K562 (cell line): ENCODE data around the gene TMA7B. TPM values are rescaled to one million over a fixed set of nuclear protein-coding genes. Genes with fewer than 3 reads are reported as not detected.

Experiments
- ATAC-seq: fragments of 200-7000 bp; cut with Tn5 transposase; 3 replicates; pipeline ENCODE4 v1.9.1; 2020; ENCODE audit warnings: moderate library complexity
- BruUV-seq: library from RNA; stranded (reverse); fragments of 400-500 nt; replicated peaks from 2 replicates; lab custom pipeline; 2021; lab: Mats Ljungman, UMichigan
- CTCF ChIA-PET: fragments of 300-600 bp; formaldehyde crosslinking; extraction: SDS; loops from one replicate; lab custom pipeline; 2021; ENCODE audit warnings: low intra/inter-chr PET ratio; lab: Yijun Ruan, JAX
- POLR2A ChIA-PET: fragments of 300-600, 350-650 bp; sonication (Branson Sonifier 250); formaldehyde crosslinking; extraction: SDS; loops from one replicate; lab custom pipeline; 2021; ENCODE audit warnings: antibody characterized with exemption, inconsistent platforms; lab: Yijun Ruan, JAX
- DNase-seq, 4 experiments: peaks; one replicate each; pipeline versions ENCODE4 v3.0.0 to v3.0.0-alpha.2; 2011 to 2018; ENCODE audit warnings: low spot score in 3 of 4, mixed read lengths in 3 of 4; ENCODE audit errors: extremely low read depth in 1 of 4
- FAIRE-seq: peaks from 2 replicates; lab custom pipeline; 2011; peaks lifted over from hg19 to GRCh38; lab: Jason Lieb, UNC
- H2AFZ ChIP-seq: 2 replicates; pipeline ENCODE4 v1.6.0; 2011; ENCODE audit warnings: low read depth, low read length, control low read depth, inconsistent platforms
- H3K27ac ChIP-seq: fragments of 200-600 bp; 3 replicates; pipeline ENCODE4 v1.8.0; 2011; ENCODE audit warnings: low read depth, mild to moderate bottlenecking, control low read depth, inconsistent platforms, low read length, moderate library complexity, mixed read lengths; ENCODE audit errors: extremely low read depth
- H3K27me3 ChIP-seq, 2 experiments: fragments of 300-600 bp in 1 of 2; 2 replicates in 1 of 2; 3 replicates in 1 of 2; pipeline versions ENCODE4 v1.6.0 to v1.8.0; 2011; ENCODE audit warnings: inconsistent platforms in 2 of 2, low read length in 2 of 2, mild to moderate bottlenecking in 1 of 2, mixed read lengths in 1 of 2, moderate library complexity in 1 of 2; ENCODE audit not compliant: control insufficient read depth in 2 of 2, insufficient read depth in 2 of 2
- H3K36me3 ChIP-seq: fragments of 300-600 bp; 3 replicates; pipeline ENCODE4 v1.8.0; 2011; ENCODE audit warnings: mild to moderate bottlenecking, low read length, inconsistent platforms; ENCODE audit not compliant: control insufficient read depth, insufficient read depth
- H3K4me1 ChIP-seq, 2 experiments: fragments of 200-600 bp in 1 of 2; replicated peaks in 1 of 2; 2 replicates in 1 of 2; 3 replicates in 1 of 2; pipeline versions ENCODE4 v1.5.1 to v1.8.0; 2011; ENCODE audit warnings: inconsistent platforms in 2 of 2, low read length in 2 of 2, mild to moderate bottlenecking in 1 of 2, mixed read lengths in 1 of 2, moderate library complexity in 1 of 2; ENCODE audit not compliant: control insufficient read depth in 2 of 2, insufficient read depth in 2 of 2
- H3K4me2 ChIP-seq: 2 replicates; pipeline ENCODE4 v1.6.1; 2011; ENCODE audit warnings: low read length, control low read depth, inconsistent platforms, mixed read lengths; ENCODE audit not compliant: insufficient read depth
- H3K4me3 ChIP-seq: fragments of 200-600 bp; sonication (generic), shearing (Covaris generic); 2 replicates; pipeline ENCODE4 v1.5.1; 2016; ENCODE audit warnings: control low read depth, inconsistent platforms
- H3K79me2 ChIP-seq: fragments of 200-600 bp; 3 replicates; pipeline ENCODE4 v1.8.0; 2011; ENCODE audit warnings: low read length, inconsistent platforms; ENCODE audit not compliant: control insufficient read depth, insufficient read depth
- H3K9ac ChIP-seq, 2 experiments: 2 replicates each; pipeline versions ENCODE4 v1.6.0 to v1.6.1; 2011; ENCODE audit warnings: low read depth in 2 of 2, low read length in 2 of 2, control low read depth in 1 of 2, inconsistent platforms in 1 of 2, mild to moderate bottlenecking in 1 of 2, mixed read lengths in 1 of 2; ENCODE audit not compliant: insufficient read depth in 1 of 2
- H3K9me1 ChIP-seq: one replicate; pipeline ENCODE4 v1.6.0; 2011; ENCODE audit warnings: inconsistent platforms, mild to moderate bottlenecking, low read length, moderate library complexity; ENCODE audit not compliant: control insufficient read depth, insufficient read depth
- H3K9me3 ChIP-seq: replicated peaks from 2 replicates; pipeline ENCODE4 v1.5.1; 2011; ENCODE audit warnings: low read depth, low read length, inconsistent platforms; ENCODE audit not compliant: control insufficient read depth, insufficient read depth
- H4K20me1 ChIP-seq: replicated peaks from 2 replicates; pipeline ENCODE4 v1.6.1; 2011; ENCODE audit warnings: low read length, inconsistent platforms, mixed read lengths; ENCODE audit not compliant: control insufficient read depth, insufficient read depth
- ARHGAP35 ChIP-seq: fragments of 450-650 bp; IDR thresholded peaks from 2 replicates; pipeline ENCODE4 v1.6.1; 2018; ENCODE audit not compliant: partially characterized antibody
- CBFA2T3 ChIP-seq: fragments of 450-650 bp; IDR thresholded peaks from 2 replicates; pipeline ENCODE4 v1.6.1; 2017
- E2F1 ChIP-seq: sonication (generic); formaldehyde crosslinking; IDR thresholded peaks from 2 replicates; pipeline ENCODE4 v1.8.1; 2023; ENCODE audit warnings: mild to moderate bottlenecking, missing genetic modification reagents, moderate library complexity
- ETV5 ChIP-seq: sonication (generic); formaldehyde crosslinking; IDR thresholded peaks from 2 replicates; pipeline ENCODE4 v1.4.0; 2020; ENCODE audit warnings: low read depth, mild to moderate bottlenecking, missing genetic modification reagents
- HDAC1 ChIP-seq, 2 experiments: fragments of 450-650 bp; IDR thresholded peaks; 2 replicates each; pipeline ENCODE4 v1.6.1; 2016 to 2017; ENCODE audit warnings: inconsistent platforms in 1 of 2, mild to moderate bottlenecking in 1 of 2, moderate library complexity in 1 of 2
- HDAC3 ChIP-seq: fragments of 450-650 bp; IDR thresholded peaks from 2 replicates; pipeline ENCODE4 v1.6.1; 2018; ENCODE audit warnings: borderline replicate concordance, mild to moderate bottlenecking, moderate library complexity; ENCODE audit not compliant: partially characterized antibody
- HNRNPK ChIP-seq: fragments of 200-400 bp; formaldehyde crosslinking; IDR thresholded peaks from one replicate; pipeline ENCODE4 v1.6.1; 2018; ENCODE audit warnings: mild to moderate bottlenecking, low read depth, low read length; ENCODE audit not compliant: poor library complexity, severe bottlenecking
- MTA3 ChIP-seq: fragments of 450-650 bp; formaldehyde crosslinking; IDR thresholded peaks from 2 replicates; pipeline ENCODE4 v1.6.1; 2017; ENCODE audit warnings: mild to moderate bottlenecking, borderline replicate concordance
- MYNN ChIP-seq, 2 experiments: sonication (generic); formaldehyde crosslinking in 1 of 2; IDR thresholded peaks; 2 replicates each; pipeline versions ENCODE4 v1.5.0 to v1.6.1; 2016 to 2020; ENCODE audit warnings: antibody characterized with exemption in 1 of 2, missing genetic modification reagents in 1 of 2
- PTRF ChIP-seq: fragments of 450-650 bp; IDR thresholded peaks from 2 replicates; pipeline ENCODE4 v1.6.1; 2016; ENCODE audit warnings: mild to moderate bottlenecking, missing genetic modification characterization, missing compliant biosample characterization
- RUNX1 ChIP-seq: sonication (generic); IDR thresholded peaks from 2 replicates; pipeline ENCODE4 v1.6.1; 2016; ENCODE audit warnings: antibody characterized with exemption, low read depth
- SMARCA4 ChIP-seq: fragments of 450-650 bp; IDR thresholded peaks from 2 replicates; pipeline ENCODE4 v1.6.1; 2016
- SMARCE1 ChIP-seq: fragments of 450-650 bp; IDR thresholded peaks from 2 replicates; pipeline ENCODE4 v1.7.1; 2016; ENCODE audit warnings: mild to moderate bottlenecking
- TCF7 ChIP-seq: sonication (generic); IDR thresholded peaks from 2 replicates; pipeline ENCODE4 v1.6.1; 2016; ENCODE audit warnings: antibody characterized with exemption, borderline replicate concordance
- TCFL5 ChIP-seq: fragments of 250-450 bp; sonication (Bioruptor Pico); conservative IDR thresholded peaks from 2 replicates; pipeline ENCODE4 v1.6.1; 2021; ENCODE audit warnings: mild to moderate bottlenecking, moderate library complexity, matching md5 sums
- ZNF41 ChIP-seq: fragments of 250-450 bp; sonication (Bioruptor Pico); conservative IDR thresholded peaks from 2 replicates; pipeline ENCODE4 v1.4.0; 2020; ENCODE audit warnings: mild to moderate bottlenecking
- WGBS: fragments of 100-300 bp; shearing (Covaris generic); methylation state at CpG from one replicate; pipeline ENCODE4 v1.1.6; 2016; ENCODE audit warnings: low coverage, mixed read lengths; ENCODE audit not compliant: insufficient coverage; ENCODE audit errors: missing lambda C conversion rate; 5-methylcytosine and 5-hydroxymethylcytosine counted together
- in situ Hi-C: fragments of 300-500 bp; cut with MboI; formaldehyde crosslinking; loops from 4 replicates; pipeline ENCODE4 v1.15.0; 2018; ENCODE audit warnings: inconsistent platforms, mixed read lengths
- intact Hi-C: fragments of 100-400 bp; cut with micrococcal nuclease; formaldehyde crosslinking; loops from 2 replicates; pipeline ENCODE4 v1.14.2; 2022
- polyA plus RNA-seq, 8 experiments: library from polyadenylated mRNA; depleted of rRNA in 4 of 8; stranded (reverse) in 5 of 8; unstranded in 3 of 8; fragments of >200 nt; fragmentation: Nextera tagmentation in 2 of 8; fragmentation: Illumina TruSeq in 1 of 8; extraction: Ambion mirVana in 2 of 8; extraction: Trizol in 1 of 8; gene quantifications; 2 replicates each; pipeline versions ENCODE4 v1.2.1 to v1.2.3, GENCODE V29; 2011 to 2014; ENCODE audit warnings: inconsistent platforms in 1 of 8, missing spikeins in 1 of 8
- total RNA-seq, 7 experiments: library from RNA; depleted of rRNA in 6 of 7; stranded (reverse); fragments of >200 nt in 6 of 7; fragmentation: Illumina TruSeq in 2 of 7; extraction: Trizol in 2 of 7; gene quantifications; 2 replicates each; pipeline versions ENCODE4 v1.2.1 to v1.2.3, GENCODE V29; 2011 to 2021; ENCODE audit warnings: low replicate concordance in 1 of 7

The TMA7B gene
- total and polyA plus RNA-seq, 9 of the 15 experiments (the other 6 are each of a cell fraction or from before 2014, with no cell fraction given), result 5.6 to 14.2 (median 11.8) TPM

DNA sequence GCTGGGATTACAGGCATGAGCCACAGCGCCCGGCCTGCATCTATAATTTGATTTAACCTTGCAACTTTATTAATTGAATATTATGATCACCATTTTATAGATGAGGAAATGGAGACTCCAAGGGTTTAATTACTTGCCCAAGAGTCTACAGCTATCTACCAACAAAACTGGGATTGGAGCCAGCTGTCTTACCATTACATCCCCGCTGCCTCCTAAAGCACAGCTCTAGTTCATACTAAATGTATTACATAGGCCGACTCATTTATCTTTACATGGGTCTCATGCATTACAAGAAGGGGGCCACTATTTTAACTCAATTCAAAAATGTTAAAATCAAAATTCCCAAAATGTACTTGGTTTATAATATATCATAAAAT is 14.1 kb upstream of the TMA7B start:
- in situ Hi-C loops, result no loop called here
- POLR2A ChIA-PET, result interaction anchor here (0.6 to 2.1 kb wide), 6 partner anchors 10 to 31 kb away, joined by 3 to 13 read pairs (median 4); partner anchors contain the start of gene TMA7B
- no TSS peak for BruUV-seq

DNA sequence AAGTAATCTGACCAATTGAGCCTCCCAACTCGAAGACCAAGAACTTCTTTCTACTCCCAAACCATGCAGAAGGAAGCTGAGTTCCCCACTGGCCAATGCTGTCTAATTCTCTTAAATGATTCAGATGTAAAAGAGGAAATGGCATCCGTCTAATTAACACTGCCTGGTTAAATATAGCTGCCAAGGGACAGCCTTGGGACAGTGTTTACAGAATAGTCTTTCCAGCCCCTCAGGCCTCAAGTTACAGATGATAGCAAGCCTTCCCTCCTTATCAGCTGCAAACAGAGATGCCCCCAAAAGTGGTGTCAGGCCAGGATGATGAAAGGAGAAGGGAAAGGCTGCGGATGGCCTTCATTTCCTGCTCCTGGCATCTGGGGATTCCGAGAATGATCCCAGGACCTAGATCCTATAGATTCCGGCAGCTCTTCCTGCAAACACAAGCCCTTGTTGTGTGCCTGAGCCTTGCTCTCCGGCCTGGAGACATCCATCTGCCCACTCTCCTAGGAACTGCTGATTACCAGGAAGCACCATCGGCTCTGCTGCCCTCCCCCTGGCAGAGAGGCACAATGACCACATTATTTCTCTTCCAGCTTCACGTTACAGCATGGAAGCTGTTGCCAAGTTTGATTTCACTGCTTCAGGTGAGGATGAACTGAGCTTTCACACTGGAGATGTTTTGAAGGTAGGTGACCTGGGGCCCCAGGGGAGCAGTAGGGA is 13.5 kb upstream of the TMA7B start:
- BruUV-seq, result TSS peak; percentile 44
- CTCF ChIA-PET, result no interaction called here
- peak overlapping the region; percentile 88; a peak in 3 of 4 replicates for H3K9ac ChIP-seq
- no peaks in the 10 kb centered on the region for H3K9me1 ChIP-seq
- no peaks in the 10 kb centered on the region for H4K20me1 ChIP-seq
- no peaks in the 10 kb centered on the region for H3K9me3 ChIP-seq
- POLR2A ChIA-PET, result interaction anchor here (0.6 to 2.1 kb wide), 7 partner anchors 9 to 92 kb away, joined by 3 to 13 read pairs (median 4); partner anchors contain the start of gene TMA7B
- in situ Hi-C loops, result no loop called here
- peak overlapping the region; percentile 93 for H3K27ac ChIP-seq
- FAIRE-seq (peak; percentile 94), ATAC-seq (peak; percentile 73), DNase-seq (peak; percentile 78 to 90 (median 80))
- H3K36me3 ChIP-seq, result peaks cover 32% of the 10 kb centered on the region; the same call in 2 of the 3 replicates
- peak overlapping the region; percentile 52; the same call in 1 of the 2 replicates for H2AFZ ChIP-seq
- peaks cover 74% of the 10 kb centered on the region for H3K79me2 ChIP-seq
- peaks cover 16 to 56% of the 10 kb centered on the region in 2 experiments; a peak in 4 of 5 replicates for H3K4me1 ChIP-seq
- 1% methylated on average over 7 of the region's 8 CpGs for WGBS
- peak overlapping the region; percentile 55 for H3K4me3 ChIP-seq
- H3K4me2 ChIP-seq, result peak overlapping the region; percentile 92
- intact Hi-C loops, result no loop called here
- no peaks in the 10 kb centered on the region for H3K27me3 ChIP-seq
- TF ChIP-seq SMARCA4 (peak; percentile 96), ETV5 (CRISPR knock-in tag) (peak; percentile 81), MTA3 (peak; percentile 92), HNRNPK (no peak), HDAC3 (peak; percentile 82), MYNN (IDR thresholded peaks at IDR 0.05) (peak; percentile 84), MYNN (CRISPR knock-in tag; IDR thresholded peaks at IDR 0.05) (no peak), CBFA2T3 (peak; percentile 94), RUNX1 (peak; percentile 71; the same call in 1 of the 2 replicates), TCF7 (0 out of 2 replicates have a peak, but pooled peaks have one; percentile 28), E2F1 (CRISPR knock-in tag) (no peak), ARHGAP35 (no peak), ZNF41 (CRISPR knock-in tag) (no peak), TCFL5 (CRISPR knock-in tag) (no peak), SMARCE1 (peak; percentile 90)

More for the DNA sequence above, 14.1 kb upstream of the TMA7B start:
- Histone ChIP-seq H3K9ac (peak overlapping the region in 1 of 2 experiments; percentile 88; a peak in 2 of 4 replicates), H3K9me3 (no peaks in the 10 kb centered on the region), H3K79me2 (peaks cover 70% of the 10 kb centered on the region), H3K4me2 (peak overlapping the region; percentile 92), H3K27me3 (no peaks in the 10 kb centered on the region), H4K20me1 (no peaks in the 10 kb centered on the region), H3K36me3 (peaks cover 26% of the 10 kb centered on the region; the same call in 2 of the 3 replicates), H3K27ac (peak overlapping the region; percentile 93), H3K4me1 (peaks cover 16 to 53% of the 10 kb centered on the region in 2 experiments; a peak in 4 of 5 replicates), H3K4me3 (no peak overlapping the region), H2AFZ (no peak overlapping the region), H3K9me1 (no peaks in the 10 kb centered on the region)
- CTCF ChIA-PET, result no interaction called here
- no peak for DNase-seq
- intact Hi-C loops, result no loop called here
- WGBS, result 34% methylated on average over 4 of the region's 4 CpGs
- no peak for FAIRE-seq
- ATAC-seq, result no peak
- TF ChIP-seq HDAC1 (IDR thresholded peaks at IDR 0.05) (no peak), PTRF (no peak)
